Stimulated activated CD4-positive, alpha-beta T cell treated with anti-CD3 and anti-CD28 coated beads, TNF-alpha, amount 100 ng/mL, for 4 hours (primary cell): ENCODE data around the gene AHNAK2.
"Not testable (repeated sequence)": the region's sequence is repeated elsewhere in the genome, so short reads cannot be mapped to it uniquely, and the experiment has no call there.

Experiments used
- DNase-seq, 3 experiments: peaks; one replicate each; pipeline ENCODE4 v3.0.0-alpha.2; 2020; ENCODE audit warnings: low read depth in 3 of 3

The AHNAK2 gene

GRCh38 chr14:104953896-104954656 lies 24.1 kb downstream of the AHNAK2 start:
- DNase-seq = no peak

DNA sequence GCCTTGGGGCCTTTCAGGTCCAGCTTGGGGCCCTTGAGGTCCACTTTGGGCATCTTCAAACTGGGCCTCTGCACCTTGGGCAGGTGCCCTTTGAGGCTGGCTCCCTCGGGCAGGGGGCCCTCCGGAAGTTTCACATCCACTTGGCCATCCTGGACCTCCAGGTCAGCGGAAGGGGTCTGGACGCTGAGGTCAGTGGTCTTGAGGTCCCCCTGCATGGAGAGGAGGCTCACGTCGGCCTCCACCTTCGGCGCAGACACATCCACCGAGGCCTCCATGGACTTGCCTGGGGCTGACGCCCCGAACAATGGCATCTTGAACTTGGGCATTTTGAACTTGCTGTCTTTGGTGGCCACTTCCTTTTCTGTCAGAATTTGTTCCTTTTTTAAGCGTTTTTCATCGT lies 25.1 kb downstream of the AHNAK2 start:
- no peak for DNase-seq

- DNase-seq = not testable (repeated sequence)
Observed at GRCh38 chr14:104951863-104952657, 26.1 kb downstream of the AHNAK2 start.

DNA sequence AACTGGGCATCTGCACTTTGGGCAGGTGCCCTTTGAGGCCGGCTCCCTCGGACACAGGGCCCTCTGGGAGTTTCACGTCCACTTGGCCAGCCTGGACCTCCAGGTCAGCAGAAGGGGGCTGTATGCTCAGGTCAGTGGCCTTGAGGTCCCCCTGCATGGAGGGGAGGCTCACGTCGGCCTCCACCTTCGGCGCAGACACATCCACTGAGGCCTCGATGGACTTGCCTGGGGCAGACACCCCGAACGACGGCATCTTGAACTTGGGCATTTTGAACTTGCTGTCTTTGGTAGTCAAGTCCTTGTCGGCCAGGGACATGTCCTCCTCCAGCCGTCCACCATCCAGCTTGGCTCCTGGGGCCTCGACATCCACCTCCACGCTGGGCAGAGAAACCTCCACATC lies 27.5 kb downstream of the AHNAK2 start:
- not testable (repeated sequence) for DNase-seq

DNA sequence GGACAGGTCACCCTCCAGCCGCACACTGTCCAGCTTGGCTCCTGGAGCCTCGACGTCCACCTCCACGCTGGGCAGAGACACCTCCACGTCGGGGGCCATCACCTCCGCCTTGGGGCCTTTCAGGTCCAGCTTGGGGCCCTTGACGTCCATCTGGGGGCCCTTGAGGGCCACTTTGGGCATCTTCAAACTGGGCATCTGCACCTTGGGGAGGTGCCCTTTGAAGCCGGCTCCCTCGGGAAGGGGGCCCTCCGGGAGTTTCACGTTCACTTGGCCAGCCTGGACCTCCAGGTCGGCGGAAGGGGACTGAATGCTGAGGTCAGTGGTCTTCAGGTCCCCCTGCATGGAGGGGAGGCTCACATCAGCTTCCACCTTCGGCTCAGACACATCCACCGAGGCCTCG lies 28.2 kb downstream of the AHNAK2 start:
- DNase-seq = no peak

GRCh38 chr14:104949406-104949955 lies 28.7 kb downstream of the AHNAK2 start:
- DNase-seq = not testable (repeated sequence)

DNA sequence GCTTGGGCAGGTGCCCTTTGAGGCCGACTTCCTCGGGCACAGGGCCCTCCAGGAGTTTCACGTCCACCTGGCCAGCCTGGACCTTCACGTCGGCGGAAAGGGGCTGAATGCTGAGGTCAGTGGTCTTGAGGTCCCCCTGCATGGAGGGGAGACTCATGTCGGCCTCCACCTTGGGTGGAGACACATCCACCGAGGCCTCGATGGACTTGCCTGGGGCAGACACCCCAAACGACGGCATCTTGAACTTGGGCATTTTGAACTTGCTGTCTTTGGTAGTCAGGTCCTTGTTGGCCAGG lies 29.5 kb downstream of the AHNAK2 start:
- DNase-seq = no peak

GRCh38 chr14:104947881-104948735 lies 30.1 kb downstream of the AHNAK2 start:
- DNase-seq = not testable (repeated sequence)

DNA sequence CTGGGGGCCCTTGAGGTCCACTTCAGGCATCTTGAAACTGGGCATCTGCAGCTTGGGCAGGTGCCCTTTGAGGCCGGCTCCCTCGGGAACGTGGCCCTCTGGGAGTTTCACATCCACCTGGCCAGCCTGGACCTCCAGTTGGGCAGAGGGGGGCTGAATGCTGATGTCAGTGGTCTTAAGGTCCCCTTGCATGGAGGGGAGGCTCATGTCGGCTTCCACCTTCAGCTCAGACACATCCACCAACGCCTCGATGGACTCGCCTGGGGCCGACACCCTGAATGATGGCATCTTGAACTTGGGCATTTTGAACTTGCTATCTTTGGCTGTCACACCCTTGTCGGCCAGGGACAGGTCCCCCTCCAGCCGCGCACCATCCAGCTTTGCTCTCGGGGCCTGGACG lies 31.0 kb downstream of the AHNAK2 start:
- DNase-seq = not testable (repeated sequence)

GRCh38 chr14:104945986-104946965 lies 31.9 kb downstream of the AHNAK2 start:
- DNase-seq = not testable (repeated sequence)

- not testable (repeated sequence) for DNase-seq
Observed at GRCh38 chr14:104945266-104945665, 32.9 kb downstream of the AHNAK2 start.

DNA sequence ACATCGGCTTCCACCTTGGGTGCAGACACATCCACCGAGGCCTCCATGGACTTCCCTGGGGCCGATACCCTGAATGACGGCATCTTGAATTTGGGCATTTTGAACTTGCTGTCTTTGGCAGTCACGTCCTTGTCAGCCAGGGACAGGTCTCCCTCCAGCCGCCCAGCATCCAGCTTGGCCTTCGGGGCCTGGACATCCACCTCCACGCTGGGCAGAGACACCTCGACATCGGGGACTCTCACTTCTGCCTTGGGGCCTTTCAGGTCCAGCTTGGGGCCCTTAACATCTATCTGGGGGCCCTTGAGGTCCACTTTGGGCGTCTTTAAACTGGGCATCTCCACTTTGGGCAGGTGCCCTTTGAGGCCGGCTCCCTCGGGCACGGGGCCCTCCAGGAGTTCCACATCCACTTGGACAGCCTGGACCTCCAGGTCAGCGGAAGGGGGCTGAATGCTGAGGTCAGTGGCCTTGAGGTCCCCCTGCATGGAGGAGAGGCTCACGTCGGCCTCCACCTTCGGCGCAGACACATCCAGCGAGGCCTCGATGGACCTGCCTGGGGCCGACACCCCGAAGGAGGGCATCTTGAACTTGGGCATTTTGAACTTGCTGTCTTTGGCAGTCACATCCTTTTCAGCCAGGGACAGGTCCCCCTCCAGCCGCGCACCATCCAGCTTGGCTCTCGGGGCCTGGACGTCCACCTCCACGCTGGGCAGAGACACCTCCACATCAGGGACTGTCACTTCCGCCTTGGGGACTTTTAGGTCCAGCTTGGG lies 33.6 kb downstream of the AHNAK2 start:
- DNase-seq = not testable (repeated sequence)

DNA sequence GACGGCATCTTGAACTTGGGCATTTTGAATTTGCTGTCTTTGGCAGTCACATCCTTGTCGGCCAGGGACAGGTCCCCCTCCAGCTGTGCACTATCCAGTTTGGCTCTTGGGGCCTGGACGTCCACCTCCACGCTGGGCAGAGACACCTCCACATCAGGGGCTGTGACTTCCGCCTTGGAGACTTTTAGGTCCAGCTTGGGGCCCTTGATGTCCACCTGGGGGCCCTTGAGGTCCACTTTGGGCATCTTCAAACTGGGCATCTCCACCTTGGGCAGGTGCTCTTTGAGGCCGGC lies 34.2 kb downstream of the AHNAK2 start:
- DNase-seq = not testable (repeated sequence)

GRCh38 chr14:104943216-104944015 lies 34.8 kb downstream of the AHNAK2 start:
- DNase-seq = not testable (repeated sequence)

DNA sequence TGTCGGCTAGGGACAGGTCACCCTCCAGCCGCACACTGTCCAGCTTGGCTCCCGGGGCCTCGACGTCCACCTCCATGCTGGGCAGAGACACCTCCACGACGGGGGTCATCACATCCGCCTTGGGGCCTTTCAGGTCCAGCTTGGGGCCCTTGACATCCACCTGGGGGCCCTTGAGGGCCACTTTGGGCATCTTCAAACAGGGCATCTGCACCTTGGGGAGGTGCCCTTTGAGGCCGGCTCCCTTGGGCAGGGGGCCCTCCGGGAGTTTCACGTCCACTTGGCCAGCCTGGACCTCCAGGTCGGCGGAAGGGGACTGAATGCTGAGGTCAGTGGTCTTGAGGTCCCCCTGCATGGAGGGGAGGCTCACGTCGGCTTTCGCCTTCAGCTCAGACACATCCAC lies 35.6 kb downstream of the AHNAK2 start:
- DNase-seq = no peak

DNA sequence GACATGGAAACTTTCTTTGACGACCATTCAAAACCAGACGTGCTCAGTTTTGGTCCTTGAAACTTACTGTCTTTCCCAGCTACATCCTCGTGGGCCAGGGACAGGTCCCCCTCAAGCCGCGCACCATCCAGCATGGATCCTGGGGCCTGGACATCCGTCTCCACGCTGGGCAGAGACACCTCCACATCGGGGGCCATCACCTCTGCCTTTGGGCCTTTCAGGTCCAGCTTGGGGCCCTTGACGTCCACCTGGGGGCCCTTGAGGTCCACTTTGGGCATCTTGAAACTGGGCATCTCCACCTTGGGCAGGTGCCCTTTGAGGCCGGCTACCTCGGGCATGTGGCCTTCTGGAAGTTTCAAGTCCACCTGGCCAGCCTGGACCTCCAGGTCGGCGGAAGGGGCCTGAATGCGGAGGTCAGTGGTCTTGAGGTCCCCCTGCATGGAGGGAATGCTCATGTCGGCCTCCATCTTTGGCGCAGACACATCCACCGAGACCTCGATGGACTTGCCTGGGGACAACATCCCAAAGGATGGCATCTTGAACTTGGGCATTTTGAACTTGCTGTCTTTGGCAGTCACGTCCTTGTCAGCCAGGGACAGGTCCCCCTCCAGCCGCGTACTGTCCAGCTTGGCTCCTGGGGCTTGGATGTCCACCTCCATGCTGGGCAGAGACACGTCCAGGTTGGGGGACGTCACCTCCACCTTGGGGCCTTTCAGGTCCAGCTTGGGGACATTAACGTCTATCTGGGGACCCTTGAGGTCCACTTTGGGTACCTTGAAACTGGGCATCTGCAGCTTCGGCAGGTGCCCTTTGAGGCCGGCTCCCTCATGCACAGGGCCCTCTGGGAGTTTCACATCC lies 36.4 kb downstream of the AHNAK2 start:
- DNase-seq = no peak

DNA sequence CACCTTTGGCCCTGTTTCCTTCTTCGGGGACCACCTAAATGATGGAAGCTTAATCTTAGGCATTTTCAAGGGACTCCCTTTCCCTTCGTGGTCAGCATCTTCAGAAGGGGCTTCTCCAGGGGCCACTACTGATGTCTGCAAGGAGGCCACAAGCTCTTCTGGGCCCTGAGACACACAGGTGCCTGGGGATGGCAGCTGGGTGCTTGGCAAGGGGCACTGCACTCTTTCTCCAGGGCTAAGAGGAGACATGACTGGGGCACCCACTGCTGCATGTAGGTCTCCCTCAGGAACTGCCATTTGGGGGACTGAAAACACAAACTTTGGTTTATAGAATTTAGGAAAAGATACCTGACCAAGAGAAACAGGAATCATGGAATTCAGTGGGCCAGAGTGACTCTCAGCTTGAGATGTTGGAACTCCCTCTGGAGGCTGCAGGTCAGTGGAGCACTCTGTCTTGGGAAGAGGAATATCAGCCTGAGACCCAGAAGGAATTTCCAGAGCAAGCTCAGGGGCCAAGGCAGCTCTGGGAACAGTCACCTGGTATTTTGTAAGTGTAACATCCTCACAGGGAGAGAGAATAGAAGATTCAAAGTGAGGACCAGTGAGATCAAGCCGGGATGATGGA lies 37.5 kb downstream of the AHNAK2 start:
- DNase-seq = no peak
